KBM-7 (cell line): ENCODE data around the gene C13orf46.
A peak's percentile ranks its signal among the peaks of the same experiment; 100 is the strongest.
"Not testable (repeated sequence)": the region's sequence is repeated elsewhere in the genome, so short reads cannot be mapped to it uniquely, and the experiment has no call there.

ENCODE experiments used
- DNase-seq: peaks from one replicate; pipeline ENCODE4 v3.0.0-alpha.2; 2015
- in situ Hi-C: fragments of 300-500 bp; cut with MboI; formaldehyde crosslinking; loops from 2 replicates; pipeline ENCODE4 v1.14.3; 2020; ENCODE audit warnings: low sequenced_read_pairs, low pct_unique_long_range_greater_than_20kb, mixed read lengths

Gene C13orf46

DNA sequence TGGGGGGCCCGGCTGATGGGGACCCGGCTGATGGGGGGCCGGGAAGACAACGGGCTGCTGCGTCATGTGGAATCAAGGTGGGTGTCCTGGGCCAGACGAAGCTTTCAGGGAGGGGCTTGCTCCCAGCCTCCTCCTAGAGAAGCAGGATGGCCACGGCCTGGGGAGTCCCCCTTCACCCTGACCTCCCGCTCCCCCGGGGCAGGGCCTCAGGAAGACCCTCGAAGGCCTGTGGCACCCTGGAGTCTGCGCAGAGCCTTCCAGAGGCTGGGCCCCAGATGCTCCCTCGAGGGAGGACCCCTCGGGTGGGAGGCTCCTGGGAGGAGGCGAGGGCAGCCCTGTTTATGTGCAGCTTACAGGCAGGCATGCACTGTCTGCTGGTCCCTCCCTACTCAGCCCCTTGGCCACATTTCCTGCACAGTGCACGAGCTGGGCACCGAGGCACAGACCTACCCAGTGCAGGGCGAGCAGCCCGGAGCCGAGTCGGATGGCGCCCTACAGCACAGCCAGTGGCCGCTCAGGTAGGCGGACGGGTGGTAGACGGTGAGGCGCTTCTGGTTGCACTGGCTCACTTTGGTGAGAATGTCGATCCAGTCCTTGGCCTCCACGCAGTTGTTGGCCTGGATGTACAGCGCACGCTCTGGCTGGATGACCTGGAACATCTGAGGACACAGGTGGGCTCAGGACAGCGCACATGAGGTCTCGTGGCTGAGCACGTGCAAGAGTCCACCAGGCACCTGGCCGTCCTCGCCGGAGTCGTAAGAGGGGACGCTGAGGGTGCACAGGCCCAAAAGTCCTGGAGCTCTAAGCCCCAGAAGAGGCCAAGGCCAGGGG, 22.4 kb upstream of the C13orf46 start:
- no peak for DNase-seq
- in situ Hi-C loops: no loop called here

DNA sequence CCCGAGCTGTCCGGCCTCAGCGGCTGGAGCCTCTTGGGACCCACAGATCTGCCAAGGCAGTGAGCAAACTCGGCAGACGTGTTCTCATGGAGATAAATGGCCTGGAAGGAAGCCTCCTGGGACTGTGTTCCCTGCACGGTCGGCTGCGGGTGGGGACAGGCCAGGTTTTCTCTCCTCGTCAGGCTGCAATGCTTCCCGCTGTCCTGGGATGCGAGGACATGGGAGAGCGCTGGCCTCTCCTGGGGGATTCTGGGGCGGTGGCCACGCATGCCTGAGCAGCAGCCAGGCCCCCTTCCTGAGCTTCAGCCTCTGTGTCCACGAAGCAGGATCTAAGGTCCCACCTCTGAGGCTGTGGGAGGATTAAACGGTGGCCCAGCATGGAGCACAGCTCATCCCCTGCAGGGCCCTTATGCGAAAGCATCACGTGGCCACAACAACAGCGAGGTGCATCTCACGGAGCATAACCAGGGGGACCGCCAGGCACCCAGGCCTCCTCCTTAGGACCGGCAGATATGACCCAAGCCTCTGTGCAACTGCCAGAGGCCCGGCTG, 21.2 kb upstream of the C13orf46 start:
- no peak for DNase-seq
- in situ Hi-C loops: no loop called here

DNA sequence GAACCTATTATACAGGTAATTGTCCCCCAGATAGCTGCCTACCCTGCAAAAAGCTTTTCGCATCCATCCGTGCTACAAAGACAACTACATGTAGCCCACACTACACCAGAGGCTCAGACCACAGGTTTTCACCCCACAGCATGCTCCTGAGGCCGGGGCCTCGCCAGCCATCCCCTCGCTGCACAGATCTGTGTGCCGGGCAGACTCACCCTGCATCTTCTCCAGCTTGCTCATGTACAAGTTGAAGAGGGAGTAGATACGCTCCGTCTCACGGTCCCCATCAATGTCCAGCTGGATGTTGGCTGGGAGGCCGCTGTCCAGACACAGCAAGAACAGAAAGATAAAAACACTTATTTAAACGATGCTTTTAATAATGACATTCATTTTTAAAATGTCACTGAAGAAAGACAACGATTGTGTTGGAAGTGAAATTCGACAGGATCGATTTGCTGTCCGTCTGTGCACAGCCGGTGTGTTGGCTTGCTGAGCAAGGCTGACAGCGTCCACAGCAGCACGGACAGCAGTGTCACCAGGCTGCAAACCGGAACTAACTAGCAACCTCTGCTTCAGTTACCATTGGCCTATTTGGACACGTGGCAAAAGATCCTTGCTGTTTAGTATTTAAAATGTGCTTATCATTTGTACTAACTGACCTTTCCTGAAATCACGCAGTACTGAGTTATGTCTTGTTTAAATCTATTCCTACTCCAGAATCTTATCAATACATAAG, 18.6 kb upstream of the C13orf46 start:
- in situ Hi-C loops: no loop called here
- DNase-seq: no peak

DNA sequence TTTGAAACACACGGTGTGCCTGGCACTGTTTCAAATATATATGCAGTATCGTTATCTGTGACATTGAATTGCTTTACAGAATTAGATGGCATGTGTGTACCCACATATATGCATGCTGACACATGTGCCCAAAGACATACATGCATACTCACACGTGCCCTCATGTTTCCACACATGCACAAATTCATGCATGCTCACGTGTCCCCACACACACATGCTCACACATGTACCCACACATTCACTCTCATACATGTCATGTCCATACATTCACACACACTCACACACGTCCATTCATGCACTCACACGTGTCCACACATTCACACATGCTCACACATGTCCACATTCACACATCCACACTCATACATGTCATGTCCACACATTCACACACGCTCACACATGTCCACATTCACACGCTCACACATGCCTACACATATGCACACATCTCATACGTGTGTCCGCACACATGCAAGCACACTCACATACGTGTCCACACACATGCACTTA, 17.9 kb upstream of the C13orf46 start:
- no peak for DNase-seq
- in situ Hi-C loops: no loop called here

DNA sequence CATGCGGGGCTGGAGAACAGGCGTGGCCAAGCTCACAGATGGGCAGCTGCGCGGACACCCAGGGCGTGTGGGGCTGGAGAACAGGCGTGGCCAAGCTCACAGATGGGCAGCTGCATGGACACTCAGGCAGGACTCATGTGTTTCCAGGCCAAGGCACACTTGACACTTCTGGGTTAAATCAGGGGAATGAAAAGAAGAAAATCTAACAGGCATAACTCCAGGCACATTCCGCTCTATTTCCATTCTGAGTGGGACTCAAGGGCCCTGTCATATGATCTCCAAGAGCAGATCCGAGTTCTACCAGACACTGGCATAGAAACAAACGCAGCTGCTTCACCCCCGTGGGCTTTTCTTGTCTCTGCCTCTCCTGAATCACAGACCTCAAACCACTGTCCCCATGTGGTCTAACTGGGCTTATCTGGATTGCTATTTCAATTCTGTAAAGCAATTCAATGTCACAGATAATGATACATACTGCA, 17.4 kb upstream of the C13orf46 start:
- no peak for DNase-seq
- in situ Hi-C loops: no loop called here

DNA sequence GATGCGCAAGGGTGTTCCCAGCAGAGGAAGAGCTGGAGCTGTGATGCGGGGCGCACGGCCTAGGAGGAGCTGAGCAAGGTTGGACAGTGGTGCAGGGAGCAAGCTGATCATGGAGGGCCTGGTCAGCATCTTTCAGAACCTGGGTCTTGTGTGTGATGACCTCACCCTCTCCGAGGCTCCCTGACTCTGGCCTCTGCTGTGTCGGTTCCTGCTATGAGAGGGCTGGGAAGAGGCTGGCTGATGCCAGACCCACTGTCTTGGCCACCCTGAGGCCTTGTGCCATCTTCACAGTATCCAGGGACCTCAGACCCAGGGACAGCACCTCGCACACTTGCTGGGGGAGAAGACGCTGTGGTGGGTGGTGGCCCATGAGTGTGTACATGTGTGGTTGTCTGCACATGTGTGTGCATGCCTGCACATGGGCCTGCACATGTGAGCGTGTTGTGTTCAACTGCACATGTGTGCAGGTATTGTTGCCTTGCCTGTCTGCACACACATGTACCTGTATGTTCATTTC, 16.5 kb upstream of the C13orf46 start:
- in situ Hi-C loops: no loop called here
- DNase-seq: no peak

DNA sequence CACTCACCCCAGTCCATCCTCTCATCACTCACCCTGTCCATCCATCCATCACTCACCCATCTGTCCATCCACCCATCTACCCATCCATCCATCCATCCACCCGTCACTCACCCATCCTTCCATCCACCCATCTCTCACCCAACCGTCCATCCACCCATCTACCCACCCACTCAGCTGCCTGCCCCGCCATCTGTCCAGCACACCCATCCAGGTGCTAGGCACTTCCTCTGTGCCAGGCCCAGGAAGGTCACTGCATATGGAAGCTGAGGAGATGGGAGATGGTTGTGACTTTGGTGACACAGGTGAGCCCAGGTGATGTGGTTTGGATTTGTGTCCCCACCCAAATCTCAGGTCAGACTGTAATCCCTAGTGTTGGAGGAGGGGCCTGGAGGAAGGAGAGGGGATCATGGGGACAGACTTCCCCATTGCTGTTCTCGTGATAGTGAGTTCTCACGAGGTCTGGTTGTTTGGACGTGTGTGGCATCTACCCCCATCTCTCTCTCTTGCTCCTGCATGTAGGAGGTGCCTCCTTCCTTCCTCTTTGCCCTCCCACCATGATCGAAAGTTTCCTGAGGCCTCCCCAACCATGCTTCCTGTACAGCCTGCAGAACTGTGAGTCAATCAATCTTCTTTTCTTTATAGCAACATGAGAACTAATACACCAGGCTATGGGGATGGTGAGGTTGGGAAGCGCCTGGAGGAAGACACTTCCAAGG, 15.9 kb upstream of the C13orf46 start:
- in situ Hi-C loops: no loop called here
- peak; percentile 80 for DNase-seq

DNA sequence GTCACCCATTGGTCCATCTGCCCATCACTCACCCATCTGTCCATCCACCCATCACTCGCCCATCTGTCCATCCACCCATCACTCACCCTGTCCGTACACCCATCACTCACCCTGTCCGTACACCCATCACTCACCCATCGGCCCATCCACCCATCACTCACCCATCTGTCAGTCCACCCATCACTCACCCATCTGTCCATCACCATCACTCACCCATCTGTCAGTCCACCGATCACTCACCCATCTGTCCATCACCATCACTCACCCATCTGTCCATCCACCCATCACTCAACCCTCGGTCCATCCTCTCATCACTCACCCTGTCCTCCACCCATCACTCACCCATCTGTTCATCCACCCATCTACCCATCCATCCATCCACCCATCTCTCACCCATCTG, 15.0 kb upstream of the C13orf46 start:
- in situ Hi-C loops, DNase-seq: not testable (repeated sequence)

DNA sequence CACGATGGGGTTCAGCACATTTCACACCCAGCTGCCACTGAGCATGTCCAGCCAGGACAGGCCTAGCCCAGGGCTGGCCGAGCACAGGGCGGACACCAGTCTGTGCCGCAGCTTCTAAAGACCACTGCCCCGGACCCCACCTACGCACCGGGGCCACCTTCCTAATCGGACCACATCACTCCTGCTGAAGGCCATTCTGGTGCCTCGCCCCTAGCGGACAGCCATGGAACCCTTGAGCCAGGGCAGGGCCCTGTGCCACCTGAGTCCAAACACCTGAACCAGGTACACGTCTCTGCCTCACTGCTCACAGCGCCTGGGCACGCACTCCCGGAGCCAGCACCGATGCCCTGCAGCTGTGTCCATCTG, 8.4 kb upstream of the C13orf46 start:
- DNase-seq: no peak
- in situ Hi-C loops: no loop called here

DNA sequence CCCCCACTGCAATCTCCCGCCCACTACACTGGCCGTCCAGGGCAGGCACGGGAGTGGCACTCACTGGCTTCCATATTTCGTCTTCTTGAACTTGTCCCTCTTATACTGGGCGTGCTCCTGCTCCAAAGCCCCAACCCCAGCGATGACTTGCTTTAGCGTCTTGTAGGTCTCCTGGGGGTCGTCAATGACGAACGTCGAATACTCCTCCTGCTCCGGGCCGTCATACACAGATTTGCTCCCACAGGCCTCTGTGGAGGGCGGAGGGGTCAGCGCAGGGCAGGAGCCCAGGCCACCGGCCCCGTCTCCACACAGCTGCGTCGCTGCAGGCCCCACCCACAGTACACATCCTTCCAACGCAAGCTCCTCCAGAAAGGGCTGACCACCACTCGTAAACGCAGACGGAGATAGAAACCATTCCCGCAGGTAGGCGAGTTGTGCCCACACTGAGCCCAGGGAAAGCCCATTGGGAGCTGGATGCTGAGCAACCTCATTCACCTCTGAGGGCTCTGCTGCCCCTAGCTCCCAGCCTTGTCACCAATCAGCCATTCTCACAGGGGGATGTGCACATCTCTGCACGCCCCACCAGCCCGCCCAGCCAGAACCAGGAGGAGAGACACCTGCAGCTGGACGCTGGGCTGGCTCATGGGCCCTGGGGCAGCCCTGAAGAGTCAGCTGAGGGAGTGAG, 7.9 kb upstream of the C13orf46 start:
- DNase-seq: no peak
- in situ Hi-C loops: no loop called here

DNA sequence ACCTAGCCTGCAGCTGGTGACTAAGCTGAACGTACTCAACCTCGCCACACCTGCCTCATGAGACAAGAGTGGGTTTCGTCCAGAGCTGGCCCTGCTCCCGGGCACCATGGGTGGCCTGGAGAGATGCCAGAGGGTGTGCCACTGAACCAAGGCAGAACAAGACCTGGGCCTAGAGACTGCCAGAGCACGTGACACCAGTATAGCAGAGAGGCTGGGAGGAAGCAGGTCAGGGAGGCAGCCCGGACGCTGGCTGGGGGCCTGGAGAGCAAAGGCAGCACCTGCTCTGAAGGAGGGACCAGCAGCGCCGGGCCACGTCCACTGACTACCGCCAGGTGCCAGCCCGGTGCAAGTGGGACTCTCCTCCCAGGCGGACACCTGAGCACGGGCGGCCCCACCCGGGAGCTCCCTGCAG, 7.3 kb upstream of the C13orf46 start:
- DNase-seq: no peak
- in situ Hi-C loops: no loop called here

DNA sequence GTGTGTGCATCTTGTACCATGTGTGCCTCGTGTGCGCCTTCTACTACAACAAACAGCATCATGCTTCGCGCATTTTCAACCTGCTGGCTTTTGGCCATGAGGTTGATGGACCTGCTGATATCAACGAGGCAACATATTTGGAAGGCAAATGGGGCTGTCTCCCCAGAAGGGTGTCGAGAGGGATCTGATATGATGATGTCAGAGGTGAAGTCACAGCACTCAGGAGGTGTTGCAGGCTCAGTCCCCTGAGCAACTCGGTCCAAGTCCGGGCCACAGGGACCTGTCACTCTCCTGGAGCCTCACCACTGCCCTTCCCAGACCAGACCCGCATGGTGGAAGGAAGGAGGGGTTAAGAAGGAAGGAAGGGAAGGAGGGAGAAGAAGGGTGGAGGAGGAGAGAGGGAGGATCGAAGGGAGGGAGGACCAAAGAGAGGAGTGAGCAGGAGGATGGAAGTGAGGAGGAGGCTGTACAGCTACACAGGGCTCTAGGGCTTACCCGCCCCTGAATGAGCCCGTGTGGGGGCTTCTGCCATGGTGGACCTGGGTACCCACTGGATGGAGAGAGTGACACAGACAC, 6.7 kb upstream of the C13orf46 start:
- DNase-seq: no peak
- in situ Hi-C loops: no loop called here

DNA sequence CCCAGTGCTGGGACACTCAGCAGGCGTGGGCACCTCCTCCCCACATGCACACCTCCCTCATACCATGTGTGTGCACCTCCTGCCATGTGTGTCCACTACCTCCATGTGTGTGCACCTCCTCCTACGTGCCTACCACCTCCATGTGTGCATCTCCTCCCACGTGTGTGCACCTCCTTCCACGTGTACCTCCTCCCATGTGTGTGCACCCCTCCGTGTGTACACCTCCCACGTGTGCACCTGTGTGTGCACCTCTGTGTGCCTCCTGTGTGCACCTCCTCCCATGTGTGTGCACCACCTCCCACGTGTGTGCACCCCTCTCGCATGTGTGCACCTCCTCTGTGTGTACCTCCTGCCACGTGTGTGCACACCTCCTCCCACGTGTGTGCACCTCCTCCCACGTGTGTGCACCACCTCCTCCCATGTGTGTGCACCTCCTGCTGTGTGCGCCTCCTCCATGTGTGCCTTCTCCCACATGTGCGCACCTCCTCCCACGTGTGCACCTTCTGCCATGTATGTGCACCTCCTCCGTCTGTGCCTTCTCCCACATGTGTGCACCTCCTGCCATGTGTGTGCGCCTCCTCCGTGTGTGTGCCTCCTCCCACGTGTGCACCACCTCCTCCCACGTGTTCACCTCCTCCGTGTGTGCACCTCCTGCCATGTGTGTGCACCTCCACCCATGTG, 6.1 kb upstream of the C13orf46 start:
- no peak for DNase-seq
- in situ Hi-C loops: no loop called here

DNA sequence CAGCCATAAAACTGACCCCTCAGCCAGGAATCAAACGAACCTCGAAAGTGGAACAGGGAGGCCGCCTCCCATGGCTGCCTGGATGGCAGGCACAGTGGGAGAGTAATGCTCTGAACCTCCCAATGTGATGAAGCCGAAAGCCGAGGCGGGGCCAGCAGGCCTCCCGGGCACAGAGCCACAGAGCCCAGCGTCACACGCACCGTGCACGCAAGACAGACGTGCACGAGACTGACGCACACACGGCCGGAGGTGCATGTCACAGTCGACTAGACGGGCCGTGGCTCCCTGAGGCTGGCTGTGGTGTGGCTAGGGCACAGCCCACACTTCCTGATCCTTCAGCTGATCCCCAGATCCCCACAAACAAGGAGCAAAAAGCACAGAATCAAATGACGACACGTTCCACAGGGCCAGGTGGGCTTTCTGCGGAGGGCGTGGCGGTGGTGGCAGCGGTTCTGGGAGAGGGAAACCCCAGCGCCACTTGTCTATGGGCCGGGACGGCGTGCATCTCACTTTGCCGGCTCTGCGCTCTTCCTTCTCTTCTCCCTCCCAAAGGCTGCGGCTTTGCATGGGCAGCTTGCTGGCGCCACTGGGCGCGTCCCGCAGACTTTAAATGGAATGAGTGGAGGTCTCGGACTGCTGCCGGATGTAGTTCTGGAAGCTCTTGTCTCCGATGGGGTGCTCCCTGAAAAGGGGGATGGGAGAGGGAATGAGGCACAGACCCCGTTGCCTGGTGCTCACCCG, 5.0 kb upstream of the C13orf46 start:
- in situ Hi-C loops: no loop called here
- DNase-seq: no peak

DNA sequence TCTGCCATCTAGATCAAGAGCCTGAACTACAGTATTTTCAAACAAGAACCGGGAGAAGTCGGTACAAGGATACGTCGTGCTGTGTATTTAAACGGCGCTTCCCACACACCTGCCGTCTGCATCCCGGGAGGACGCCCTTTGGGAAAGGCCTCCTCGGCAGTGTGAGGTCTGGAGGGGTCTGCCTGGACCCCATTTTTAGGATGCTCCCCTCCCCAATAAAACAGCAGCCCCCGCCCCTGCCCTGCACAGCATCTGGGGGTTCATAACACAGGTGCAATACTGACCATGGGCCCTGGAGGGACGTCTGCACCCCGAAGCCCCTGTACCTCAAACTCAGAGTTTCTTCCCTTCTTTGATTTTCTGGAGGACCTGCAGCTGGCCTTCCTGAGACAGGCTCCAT, 4.1 kb upstream of the C13orf46 start:
- in situ Hi-C loops: no loop called here

DNA sequence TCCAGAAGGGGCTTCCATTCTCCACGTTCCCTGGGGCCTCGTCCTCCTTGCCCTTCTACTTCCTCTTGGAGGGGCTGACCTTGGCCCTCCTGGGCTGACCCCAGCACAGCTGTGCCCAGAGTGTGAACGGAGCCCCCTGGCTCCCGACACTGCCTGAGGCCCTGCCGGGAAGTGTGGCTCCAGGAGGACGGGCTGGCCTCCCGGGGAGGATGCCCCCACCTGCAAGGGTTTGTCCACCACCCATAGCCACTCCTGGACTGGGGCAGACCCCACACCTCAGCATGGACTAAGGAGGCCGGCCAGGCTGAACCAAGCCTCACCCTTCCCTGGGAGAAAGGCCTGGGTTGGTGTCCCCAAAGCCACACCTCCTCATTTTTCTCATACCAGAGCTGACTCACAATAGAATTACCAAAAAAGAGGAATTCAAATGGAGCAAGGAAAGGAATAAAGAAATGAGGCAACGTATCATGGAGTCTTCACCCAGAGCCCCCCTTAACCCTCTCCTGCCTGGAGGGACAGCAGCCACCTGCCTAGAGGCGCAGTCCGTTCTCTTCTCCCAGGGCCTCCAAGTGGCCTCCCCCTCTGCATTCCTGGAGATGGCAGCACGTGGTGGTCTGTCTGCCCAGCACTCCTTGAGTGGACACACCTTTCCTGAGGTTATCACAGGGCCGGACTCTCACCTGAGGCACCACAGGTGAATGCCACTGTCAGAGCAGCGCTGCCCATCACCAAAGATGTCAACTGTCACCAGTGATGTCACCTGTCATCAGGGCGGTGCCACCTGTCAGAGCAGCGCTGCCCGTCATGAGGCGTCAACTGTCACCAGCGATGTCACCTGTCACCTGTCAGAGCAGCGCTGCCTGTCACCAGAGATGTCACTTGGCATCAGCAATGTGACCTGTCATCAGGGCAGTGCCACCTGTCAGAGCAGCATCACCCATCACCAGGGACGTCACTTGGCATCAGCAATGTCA, 3.1 kb upstream of the C13orf46 start:
- no peak for DNase-seq
- in situ Hi-C loops: no loop called here

More for the DNA sequence above, 4.1 kb upstream of the C13orf46 start:
- no peak for DNase-seq
